Fibroblast of villous mesenchyme (primary cell): Measurements from ENCODE around the gene TTLL8. TPM values are rescaled to one million over a fixed set of nuclear protein-coding genes. Genes with fewer than 3 reads are reported as not detected.

Experiments
- DNase-seq: peaks from one replicate; pipeline ENCODE4 v3.0.0-alpha.2; 2010; ENCODE audit warnings: low read depth
- H3K4me3 ChIP-seq: 2 replicates; pipeline ENCODE4 v1.5.1; 2011; ENCODE audit warnings: low read depth, mild to moderate bottlenecking, low read length
- CTCF ChIP-seq: IDR thresholded peaks from 2 replicates; pipeline ENCODE4 v1.5.1; 2012; ENCODE audit warnings: low read depth, mild to moderate bottlenecking, low read length; ENCODE audit not compliant: insufficient read depth
- total RNA-seq: library from RNA; depleted of rRNA; stranded (reverse); fragments of >200 nt; gene quantifications from 2 replicates; pipeline ENCODE4 v1.2.3, GENCODE V29; 2012

TTLL8 gene
- total RNA-seq, 1 donor, result not detected

GRCh38 chr22:49999946-50000586 lies 58.0 kb downstream of the TTLL8 start:
- no peak for DNase-seq
- TF ChIP-seq CTCF, result no peak
- H3K4me3 ChIP-seq, result peak overlapping the region; percentile 15

DNA sequence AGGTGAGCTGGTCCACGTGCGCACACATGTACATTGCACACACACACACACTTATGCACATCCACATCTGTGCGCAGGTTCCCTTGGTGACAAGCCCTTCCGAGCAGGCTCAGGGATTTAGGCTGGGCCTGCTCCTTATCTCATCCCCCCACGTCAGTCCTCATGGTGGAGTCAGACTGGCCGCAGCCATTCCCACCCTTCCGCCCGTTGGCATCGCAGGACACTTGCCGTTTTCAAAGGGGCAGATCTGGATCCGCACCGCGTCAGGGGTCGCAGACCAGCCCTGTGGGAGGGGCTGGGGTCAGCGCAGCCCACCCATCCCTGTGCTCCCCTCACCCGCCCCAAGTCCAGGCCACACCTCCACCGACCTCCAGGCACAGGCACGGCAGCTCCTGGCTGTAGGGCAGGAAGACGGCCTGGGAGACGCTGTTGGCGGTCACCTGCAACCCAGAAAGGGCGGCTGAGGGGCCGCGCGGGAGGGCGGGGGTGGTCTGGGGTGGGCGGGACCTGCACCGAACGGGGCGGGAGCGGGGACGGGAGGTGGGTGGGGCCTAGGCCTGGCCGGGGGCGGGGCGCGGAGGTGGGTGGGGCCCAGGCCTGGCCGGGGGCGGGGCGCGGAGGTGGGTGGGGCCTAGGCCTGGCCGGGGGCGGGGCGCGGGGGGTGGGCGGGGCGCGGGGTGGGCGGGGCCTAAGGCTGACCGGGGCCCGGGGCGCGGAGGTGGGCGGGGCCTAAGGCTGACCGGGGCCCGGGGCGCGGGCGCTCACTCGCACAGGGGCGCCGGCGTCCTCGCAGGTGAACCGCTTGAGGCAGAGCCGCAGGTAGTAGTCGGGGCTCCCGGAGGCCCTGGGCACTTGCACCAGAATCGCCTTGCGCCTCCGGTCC lies 58.8 kb downstream of the TTLL8 start:
- peak overlapping the region; percentile 48 for H3K4me3 ChIP-seq
- no peak for DNase-seq
- no peak for TF ChIP-seq CTCF

DNA sequence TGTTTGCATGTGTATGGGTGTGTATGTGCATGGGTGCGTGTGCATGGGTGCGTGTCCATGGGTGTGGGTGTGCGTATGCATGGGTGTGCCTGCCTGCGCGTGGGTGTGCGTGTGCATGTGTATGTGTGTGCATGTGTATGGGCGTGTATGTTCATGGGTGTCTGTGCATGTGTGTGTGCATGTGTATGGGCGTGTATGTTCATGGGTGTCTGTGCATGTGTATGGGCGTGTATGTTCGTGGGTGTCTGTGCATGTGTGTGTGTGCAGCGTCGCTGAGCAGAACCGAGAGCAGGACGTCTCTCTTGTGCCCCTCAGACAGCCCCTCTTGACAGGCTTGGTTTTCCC lies 59.4 kb downstream of the TTLL8 start:
- H3K4me3 ChIP-seq, result no peak overlapping the region
- DNase-seq, result no peak
- TF ChIP-seq CTCF, result no peak

DNA sequence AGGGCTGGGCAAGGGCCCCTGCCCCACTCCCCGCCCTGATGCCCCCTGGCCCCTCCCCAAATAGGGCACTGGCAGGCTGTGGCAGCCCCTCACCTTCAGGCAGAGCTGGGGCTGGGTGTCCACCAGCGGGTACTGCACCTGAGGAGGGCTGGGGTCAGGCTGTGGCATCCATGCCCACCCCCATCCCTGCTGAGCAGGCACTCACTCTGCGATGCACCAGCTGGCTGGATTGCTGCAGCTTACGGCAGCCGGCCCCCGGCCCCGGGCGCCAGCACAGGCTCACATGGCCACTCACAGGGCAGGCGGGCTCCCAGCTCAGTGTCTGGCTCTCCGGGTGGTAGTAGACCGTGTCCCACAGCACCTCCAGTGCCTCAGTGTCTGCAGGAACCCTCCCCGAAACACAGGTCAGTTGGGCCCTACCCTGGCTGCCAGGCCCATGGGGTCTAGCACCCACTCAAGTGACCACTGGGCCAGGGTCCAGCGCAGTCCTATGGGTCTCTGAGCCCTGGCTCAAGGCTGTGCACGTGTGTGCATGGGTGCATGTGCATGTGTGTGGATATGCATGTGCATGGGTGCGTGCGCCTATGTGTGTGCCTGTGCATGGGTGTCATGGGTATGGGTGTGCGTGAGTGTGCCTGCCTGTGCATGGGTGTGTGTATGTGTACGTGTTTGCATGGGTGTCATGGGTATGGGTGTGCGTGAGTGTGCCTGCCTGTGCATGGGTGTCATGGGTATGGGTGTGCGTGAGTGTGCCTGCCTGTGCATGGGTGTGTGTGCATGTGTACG lies 60.0 kb downstream of the TTLL8 start:
- DNase-seq, result no peak
- TF ChIP-seq CTCF, result no peak
- no peak overlapping the region for H3K4me3 ChIP-seq

GRCh38 chr22:49997251-49997599 lies 60.9 kb downstream of the TTLL8 start:
- no peak for DNase-seq
- TF ChIP-seq CTCF, result no peak
- H3K4me3 ChIP-seq, result no peak overlapping the region

DNA sequence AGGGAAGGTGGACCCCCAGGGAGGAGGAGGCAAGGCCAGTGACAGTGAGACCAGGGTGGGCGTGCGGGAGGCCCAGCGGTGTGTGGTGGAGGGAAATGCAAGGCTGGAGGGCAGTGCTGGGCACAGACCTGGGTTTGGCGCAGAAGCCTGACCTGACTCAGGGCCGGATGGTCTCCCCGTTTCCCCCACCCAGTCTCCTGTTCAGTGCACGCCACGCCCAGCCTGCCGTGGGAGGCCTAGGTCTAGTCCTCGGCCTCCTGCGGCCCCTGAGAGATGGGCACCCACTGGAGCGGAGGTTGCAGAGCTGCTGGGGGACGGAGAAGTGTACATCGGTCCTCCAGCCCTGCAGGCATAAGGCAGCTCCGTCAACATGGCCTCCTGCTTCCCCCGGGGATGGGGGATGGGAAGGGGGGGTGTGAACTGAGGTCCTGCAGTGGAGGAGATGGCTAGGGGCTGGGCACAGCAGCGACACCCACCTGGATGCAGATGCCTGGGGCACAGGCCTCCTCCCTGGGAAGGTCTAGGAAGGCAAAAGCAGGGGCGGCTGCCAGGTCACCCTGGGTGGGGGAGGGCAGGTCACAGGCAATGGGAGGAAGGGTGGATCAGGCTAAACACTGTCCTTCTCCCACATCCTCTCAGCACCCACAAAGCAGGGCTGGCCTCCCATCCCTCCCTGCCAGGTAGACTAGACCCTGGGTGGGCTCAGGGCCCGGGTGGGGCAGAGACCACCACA lies 61.4 kb downstream of the TTLL8 start:
- H3K4me3 ChIP-seq, result no peak overlapping the region
- no peak for TF ChIP-seq CTCF
- no peak for DNase-seq
